NCI-H2227 (cell line): ENCODE results near the gene GRAMD1B.
A peak's percentile ranks its signal among the peaks of the same experiment; 100 is the strongest.
"Not testable (repeated sequence)": the region's sequence is repeated elsewhere in the genome, so short reads cannot be mapped to it uniquely, and the experiment has no call there.

Experiments
- DNase-seq: peaks from one replicate; lab custom pipeline; 2025; ENCODE audit not compliant: unreplicated experiment; lab: John Stamatoyannopoulos, UW

Gene GRAMD1B

DNA sequence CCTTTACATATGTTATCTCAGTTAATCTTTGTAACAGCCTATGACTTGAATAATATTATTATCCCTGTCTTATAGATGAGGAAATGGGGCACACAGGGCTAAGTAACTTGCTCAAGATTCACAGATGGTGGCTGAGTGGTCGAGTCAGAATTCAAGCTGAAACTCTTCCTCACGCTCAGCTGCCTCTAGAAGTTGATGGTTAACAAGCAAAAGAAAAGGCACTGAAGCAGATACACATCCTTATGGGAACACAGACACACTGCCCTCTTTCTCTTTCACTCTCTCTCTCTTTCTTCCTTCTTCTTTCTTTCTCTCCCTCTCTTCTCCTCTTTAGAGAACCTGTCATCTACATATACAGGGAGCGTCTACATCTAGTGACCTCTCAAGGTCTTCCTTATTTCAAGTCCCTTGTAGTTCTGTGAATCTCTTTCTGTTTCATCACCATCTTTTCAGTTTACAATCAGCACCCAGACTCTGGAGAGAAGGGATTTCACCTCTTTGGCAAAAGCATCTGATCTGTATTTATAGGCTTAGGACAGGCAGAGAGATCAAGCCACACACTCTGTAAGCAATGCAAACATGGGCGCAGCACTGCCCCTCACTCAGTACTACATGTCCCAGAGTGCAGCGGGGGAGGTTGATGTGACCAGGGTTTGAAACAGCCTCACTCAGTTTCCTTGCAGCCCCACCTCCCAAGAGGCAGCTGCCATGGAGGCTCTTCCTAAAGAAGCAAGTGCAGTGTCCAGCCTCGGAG lies 75.7 kb downstream of the GRAMD1B start:
- DNase-seq: peak; percentile 18

DNA sequence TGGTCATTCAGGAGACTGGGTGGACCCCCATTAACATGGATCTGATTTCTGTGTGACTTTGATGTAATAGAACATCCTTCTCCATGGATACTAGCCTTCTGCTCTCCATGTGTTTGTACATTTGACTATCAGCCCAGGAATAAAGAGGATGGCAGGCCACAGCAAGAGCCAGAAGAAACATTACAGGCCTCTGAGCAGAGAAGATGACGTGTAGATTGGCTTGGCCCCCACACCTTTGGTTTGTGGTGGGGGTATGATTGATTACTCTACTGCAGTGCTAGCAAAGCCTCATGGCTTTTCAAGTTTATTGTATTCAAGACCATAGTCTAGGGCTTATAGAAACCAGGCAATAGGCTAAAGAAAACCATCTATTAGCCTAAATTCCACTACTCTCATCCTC lies 77.0 kb downstream of the GRAMD1B start:
- DNase-seq: no peak

DNA sequence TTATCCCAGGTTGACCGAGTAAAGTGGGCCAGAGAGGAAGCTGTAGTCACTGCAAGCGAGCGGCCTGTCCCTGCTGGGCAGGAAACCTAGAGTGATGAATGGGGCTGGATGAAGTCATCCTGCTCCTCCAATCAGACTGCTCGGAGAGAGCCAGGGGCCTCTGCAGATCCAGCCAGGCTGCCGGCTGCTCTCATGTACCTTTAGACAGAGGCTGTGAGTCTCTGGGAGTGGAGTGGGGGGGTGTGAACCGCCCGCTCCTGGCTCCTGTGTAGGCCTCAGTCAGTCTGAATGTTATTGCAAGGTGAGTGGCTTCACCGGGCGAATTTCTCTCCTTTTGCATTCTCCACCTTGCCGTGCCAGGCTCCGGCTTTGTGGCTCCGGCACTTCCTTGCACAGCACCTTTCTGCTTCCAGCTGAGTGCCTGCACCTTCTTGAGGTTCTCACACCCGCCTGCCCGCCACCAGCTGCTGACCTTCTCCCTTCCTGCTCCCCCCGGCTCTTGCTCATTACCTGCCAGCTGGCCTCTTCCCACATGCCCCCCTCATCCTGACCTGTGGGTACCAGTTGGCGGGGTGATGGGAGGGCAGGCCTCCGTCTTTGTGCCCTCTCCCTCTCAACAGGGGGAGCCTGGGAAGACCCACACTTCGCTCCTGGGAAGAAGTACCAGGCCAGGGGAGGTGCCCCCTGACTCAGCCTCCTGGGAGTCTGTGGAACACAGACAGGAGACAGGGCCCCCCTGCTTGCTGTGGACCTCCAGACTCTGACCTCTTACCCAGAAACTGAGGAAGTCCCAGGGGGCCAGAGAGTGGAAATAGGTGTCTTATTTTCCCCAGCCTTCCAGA lies 79.9 kb downstream of the GRAMD1B start:
- DNase-seq: peak; percentile 86

DNA sequence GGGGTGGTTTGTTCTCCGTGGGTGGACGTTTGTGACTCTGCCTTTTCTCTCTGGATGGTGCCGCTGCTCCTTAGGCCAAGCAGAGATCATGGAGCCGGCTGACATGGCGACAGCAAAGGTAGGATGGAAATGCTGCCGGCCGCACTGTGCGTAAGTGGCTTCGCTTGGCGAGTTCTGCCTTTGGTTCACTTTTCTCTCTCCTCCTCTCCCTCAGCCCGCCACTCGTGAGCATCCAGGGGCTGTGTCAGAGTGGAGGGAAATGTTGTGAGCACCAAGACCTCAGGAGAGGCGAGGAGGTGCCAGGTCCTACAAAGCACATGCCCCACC lies 80.5 kb downstream of the GRAMD1B start:
- no peak for DNase-seq

DNA sequence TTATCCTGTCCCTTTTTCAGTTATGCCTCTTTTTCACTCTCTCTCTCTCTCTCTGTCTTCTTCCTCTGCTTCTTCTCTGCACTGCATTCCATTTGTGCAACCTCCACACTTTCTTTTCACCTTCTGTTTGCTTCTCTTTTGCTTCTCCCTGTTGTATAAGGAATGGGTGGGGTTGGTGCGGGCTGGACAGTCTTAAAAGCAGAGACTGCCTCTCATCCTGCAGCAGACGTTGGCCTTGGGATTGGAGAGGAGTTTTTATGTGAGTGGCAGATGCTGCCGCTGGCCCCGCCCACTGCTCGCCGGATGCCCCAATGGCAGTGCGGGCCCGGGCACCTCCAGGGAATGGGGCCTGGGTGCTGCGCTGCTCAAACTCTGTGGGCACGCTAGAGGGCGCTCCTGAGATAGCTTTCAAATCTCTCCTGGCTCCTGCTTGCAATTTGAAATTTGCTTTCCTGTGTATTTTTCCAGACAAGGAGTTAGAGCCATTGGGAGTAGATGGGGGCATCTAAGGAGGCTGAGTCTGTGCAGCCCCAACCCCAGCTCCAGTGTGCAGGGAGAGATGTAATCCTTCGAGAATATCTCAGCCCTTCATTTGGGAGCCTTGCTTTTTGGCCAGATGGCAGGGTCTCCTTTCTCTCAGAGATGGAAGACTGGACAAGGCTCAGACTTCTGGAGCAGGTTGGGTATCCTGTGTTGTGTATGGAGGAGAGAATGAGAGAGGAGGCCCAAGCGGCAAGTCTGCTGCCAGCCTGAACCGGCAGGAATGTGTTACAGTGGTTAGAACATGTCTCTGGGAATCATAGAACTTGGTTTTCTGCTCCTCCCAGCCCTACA lies 81.2 kb downstream of the GRAMD1B start:
- peak; percentile 91 for DNase-seq

DNA sequence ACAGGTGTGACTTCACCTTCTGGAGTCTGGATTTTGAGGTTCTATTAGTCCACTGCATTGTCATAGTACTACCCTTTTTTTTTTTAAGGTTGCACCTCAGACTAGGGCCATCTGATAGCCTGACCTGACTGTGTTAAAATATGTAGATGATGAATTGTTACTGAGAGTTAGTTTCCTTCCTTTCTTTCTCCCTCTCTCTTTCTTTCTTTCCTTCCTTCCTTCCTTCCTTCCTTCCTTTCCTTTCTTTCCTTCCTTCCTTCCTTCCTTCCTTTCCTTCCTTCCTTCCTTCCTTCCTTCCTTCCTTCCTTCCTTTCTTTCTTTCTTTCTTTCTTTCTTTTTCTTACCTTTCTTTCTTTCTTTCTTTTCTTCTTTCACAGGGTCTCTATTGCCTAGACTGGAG lies 83.2 kb downstream of the GRAMD1B start:
- not testable (repeated sequence) for DNase-seq

DNA sequence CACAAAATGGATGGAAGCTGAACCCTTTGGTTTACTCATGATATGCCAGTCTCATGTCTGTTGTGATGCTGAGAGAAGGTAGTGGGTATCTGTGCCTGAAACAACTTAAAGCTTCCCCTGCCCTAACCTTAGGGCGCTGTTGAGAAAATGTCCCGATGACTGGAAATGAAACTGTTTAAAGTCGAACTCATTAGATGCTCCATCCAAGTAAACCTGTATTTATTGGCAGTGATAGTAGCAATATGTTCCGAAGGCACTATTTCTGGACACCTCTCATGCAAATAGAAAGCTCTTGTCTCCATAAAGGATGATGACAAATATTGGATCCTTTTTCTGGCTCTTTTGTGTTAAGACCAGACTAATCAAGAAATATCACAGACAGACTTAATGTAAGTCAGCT lies 86.2 kb downstream of the GRAMD1B start:
- DNase-seq: no peak

DNA sequence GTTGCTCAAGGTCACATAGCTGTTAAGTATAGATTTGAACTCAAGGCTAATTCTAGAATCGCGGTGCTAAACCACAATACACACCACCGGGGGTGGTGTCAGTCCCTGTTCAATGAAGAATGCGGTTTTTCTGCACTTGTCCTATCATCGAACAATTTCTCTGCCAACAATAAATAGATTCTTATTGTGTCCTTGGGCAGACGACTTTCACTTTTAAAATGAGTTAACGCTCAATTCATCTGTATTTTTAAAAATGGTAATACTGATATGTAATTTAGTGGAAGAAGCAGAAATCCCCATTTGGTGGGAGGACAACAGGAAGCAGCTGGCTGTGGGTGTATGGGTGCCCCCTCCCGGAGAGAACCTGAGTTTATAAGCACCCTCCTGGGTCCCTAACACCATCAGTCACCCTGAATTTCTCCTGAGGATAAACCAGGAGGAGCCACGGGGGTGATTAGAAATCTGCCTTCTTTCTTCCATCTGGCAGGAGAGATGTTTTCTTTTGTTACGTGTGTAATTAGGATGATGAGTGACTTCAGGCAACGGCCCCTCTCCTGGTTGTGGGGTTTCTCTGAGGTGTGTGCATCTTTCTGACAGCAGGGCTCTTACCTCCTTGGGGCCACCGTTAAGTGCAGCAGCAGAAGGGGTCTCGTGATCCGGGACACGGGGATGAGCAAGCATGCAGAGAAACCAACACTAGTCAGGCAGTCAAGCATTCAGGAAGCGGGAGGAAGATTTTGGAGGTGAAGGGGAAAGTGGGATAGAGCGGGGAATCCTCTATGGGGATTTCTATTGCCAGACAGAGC lies 87.7 kb downstream of the GRAMD1B start:
- peak; percentile 30 for DNase-seq

DNA sequence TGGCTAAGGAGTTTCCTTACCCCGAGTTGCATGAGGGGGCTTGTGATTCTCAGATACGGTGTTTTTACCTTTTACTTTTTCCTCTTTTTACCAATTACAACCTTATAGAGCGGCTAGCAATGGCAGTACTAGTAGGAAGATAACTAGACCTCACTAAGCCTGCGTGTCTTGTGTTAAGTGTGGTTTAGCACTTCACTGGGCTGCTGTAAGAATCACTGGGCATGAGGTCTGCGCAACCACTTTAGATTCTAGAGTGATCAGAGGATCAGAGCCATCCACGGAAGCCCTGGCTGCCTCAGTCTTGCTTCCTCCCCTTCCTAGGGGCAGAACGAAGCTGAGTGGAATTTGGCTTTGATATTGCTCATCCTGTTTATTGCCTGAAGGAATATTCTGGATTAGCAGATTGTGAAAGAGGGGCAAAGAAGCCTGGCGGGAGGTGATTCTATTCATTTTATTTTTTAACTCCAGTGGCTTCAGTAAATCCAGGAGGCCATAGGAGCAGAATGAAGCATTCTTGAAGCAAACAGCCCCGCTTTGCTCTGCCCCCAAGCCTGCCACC lies 88.5 kb downstream of the GRAMD1B start:
- DNase-seq: no peak

DNA sequence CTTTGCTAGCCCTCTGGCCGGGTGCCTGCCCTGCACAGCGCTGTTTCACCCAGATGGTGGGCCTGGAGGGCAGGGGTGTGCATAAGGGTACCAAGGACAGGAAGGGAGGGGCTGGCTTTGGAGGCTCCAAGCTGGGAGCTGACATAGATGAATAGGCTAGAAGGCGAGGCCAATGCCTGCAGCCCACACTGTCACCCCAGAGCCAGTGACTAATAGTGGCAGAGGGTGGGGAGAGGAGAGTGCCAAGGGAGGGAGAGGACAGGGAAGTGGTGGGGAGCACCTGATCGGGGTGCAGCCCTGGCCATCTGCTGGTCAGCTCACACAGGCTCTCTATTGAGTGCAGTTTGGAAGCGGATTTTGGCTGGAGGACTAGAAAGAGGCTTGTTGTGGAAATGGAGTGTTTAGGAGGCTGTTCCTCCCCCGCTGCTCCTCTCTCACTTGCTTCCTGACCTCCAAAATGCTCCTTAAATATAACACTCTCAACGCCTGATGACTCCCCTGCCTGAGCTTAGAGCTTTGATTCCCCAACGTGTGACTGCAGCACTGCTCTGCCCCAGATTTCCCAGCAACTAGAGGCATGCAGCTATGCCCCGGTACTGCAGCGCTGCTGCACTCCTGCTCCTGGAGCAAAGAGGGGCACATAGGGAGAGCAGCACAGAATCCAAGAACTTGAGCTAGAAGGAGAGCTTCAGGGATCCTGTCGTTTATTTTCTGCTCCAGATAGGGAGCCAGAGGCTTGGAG lies 89.2 kb downstream of the GRAMD1B start:
- peak; percentile 6 for DNase-seq

DNA sequence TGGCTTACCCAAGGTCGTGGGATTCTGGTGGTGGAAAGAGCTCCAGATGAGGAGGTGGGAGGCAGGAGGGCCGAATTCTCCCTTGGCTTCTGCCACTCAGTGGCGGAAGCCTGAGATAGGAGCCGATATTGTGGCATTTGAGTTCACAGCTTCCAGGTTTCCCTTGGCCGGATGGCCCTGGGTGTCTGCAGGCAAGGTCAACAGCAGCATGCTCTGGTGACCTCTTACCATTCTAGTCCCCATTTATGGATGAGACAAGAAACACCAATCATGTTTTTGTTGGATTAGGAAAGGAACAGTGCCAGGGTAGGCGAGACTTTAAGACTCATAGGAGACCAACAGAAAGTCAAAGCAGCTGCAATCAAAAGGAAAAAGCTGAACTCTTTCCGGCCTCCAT lies 89.7 kb downstream of the GRAMD1B start:
- no peak for DNase-seq

DNA sequence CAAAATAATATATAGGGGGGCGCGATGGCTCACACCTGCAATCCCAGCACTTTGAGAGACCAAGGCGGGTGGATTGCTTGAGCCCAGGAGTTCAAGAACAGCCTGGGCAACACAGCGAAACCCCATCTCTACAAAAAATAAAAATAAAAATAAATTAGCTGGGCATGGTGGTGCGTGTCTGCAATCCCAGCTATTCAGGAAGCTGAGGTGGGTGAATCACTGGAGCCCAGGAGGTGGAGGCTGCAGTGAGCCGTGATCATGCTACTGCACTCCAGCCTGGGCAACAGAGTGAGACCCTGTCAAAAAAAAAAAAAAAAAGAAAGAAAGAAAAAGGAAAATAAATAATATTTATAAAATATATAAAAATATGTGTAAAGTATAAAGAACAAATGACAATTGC lies 90.4 kb downstream of the GRAMD1B start:
- DNase-seq: not testable (repeated sequence)

DNA sequence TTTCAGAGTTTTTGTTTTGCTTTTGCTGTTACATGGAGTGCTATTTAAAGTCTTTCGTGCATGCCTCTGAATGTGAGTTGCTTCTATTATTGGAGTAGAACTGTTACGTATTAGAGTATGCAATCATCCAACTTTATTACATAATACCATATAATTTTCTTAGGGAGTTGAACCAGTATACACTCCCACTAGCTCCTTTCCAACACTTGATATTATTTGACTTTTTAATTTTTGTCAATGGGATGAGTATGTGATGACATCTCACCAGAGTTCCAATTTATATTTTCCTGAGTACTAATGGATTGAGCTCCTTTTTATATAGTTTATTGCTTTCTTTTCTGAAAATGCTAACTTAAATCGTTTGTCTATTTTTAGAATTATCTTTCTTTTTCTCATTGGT lies 90.9 kb downstream of the GRAMD1B start:
- no peak for DNase-seq

DNA sequence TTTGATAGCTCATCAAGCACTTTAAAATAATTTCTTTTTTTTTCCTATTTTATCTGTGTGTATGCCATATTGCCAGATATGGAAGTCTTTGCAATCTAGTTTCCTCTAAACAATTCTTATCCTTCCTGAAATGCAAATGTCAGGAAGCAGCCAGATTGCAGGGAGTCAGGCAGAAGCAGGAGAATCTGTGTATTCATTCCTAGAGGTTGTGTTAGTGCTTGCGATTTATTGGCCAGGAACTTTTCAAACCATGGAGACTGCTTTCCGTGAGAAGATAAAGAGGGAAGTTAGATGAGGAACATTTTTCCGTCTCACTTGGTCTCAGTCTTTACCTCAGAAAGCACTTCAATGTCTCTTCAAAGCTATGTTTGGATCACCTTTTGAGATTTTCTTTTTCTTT lies 91.9 kb downstream of the GRAMD1B start:
- DNase-seq: no peak

DNA sequence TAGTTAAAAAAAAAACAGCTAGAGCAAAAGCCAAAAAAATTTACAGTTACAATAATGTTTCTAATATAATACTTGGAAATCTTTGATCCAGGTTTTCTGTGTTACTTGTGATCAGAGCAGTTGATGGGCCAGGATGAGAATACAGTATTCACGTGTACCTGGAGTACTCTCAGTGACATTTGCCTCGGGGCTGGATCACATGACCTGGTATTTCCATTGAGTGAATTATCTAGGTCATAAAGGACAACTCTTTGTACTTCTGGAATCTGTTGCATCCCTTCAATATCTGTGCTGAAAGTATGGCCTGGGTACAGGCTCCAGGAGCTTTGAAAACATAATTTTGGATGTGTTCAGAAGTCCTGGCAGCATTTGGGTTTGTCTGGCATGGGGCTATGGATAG lies 93.5 kb downstream of the GRAMD1B start:
- DNase-seq: no peak

DNA sequence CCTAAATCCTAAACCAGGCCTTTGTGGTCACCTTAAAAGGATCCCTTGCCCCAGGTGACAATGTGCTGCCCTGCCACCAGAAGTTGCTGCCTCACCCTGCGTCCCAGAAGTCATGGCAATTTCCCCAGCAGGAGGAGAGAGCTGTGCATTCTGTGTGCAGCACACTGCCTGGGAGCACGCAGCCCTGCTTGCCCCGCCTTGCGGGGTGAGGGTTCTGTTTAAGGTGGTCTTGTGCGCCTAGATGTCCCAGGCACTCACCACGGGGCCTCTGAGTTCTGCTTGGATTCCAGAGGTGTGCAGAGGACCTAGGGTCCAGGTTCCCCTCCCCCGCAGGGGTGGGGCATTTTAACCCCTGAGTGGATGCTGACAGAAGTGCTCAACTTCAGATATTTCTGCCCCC lies 95.0 kb downstream of the GRAMD1B start:
- no peak for DNase-seq

DNA sequence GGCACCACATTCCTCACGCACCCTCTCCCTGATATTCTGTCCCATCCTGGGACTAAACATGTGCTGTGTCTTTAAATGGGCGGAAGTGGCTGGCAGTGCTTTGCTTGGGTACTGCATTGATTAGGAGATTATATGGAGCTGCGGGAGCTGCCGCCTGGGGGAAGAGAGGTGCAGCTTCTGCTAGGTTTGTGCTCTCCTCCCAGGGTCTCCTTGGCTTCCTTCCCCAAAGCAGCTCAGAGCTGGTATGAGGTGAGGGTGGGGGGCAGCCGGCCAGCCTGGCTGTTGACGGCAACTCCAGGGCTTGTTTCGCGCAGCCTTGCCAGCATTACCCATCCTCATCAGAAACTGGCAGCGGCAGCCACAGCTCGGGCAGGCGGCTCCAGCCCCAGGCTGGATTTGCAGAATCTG lies 95.4 kb downstream of the GRAMD1B start:
- no peak for DNase-seq

DNA sequence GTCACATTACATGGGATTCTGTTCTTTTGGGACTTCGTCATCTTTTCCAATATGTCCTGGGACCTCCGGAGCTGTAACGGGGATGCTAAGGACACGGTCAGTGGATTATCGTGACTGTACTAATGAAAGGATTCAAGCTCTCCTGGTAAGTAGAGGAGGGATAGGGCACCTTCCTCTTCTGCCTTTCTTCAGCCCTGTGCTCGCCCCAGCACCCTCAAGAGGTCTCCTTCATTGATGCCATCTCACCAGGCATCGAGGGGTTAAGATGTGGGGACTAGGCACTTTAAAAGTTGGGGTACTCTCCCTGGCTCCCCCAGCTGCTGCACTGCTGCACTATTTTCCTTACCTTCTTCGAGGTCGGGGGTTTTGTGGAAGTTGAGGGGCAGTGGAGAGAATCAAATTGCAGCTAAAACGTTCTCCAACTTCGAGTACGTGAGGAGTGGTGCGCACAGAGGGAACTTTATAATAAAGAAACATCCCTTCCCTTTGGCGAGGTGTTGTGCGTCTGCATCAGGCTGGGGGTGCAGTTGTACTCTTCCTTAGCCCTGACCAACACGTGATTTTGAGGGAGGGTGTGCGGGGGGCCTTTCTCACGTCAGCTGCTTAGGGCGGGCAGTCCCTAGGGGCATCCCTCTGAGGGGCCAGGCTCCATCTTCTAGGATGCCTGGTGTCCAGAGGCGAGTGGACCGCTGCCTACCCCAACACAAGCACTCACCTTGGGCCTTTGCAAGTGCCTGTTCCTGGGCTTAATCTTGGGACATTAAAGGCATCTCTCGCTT lies 96.1 kb downstream of the GRAMD1B start:
- no peak for DNase-seq

DNA sequence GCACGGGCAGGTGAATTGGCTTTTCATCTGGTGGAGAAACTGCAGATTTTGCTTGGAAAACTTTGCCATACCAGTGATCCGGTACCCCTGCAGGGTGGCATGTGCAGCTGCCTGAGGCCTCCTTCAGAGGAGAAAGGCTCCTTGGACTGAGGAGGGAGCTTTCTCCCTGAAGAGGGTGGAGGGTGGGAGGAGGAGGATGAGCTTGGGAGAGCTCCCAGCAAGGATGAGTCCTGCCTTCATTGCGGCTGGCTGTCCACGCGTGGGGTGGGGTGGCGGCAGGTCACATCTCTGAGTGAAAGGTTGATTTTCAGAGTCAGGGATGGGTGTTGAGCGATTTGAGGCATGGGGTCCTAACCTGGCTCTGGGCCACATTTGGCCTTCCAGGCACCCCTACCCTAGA lies 96.8 kb downstream of the GRAMD1B start:
- DNase-seq: no peak
